ENCODE data around the gene PWWP2B.

PWWP2B gene

GRCh38 chr10:132465193-132465888, 68.3 kb downstream of the PWWP2B start:
- no peak overlapping the region for H3K4me2 ChIP-seq
- peaks cover 0 to 48% (median 0%) of the 10 kb centered on the region in 11 experiments; a peak in 8 of 22 replicates for H4K20me1 ChIP-seq
- H3K36me3 ChIP-seq: no peaks in the 10 kb centered on the region
- no peak for TF ChIP-seq Cebpa-rat (IDR thresholded peaks at IDR 0.05)
- H3K27ac ChIP-seq: no peak overlapping the region
- no peak overlapping the region for H3K9ac ChIP-seq
- H3K27me3 ChIP-seq: peaks cover 0 to 42% (median 0%) of the 10 kb centered on the region in 11 experiments; a peak in 6 of 22 replicates
- H3K9me3 ChIP-seq (replicated peaks in 1 of 11): no peaks in the 10 kb centered on the region
- no peak overlapping the region for H3K4me3 ChIP-seq
- H3K4me1 ChIP-seq: peaks cover 15 to 78% (median 58%) of the 10 kb centered on the region in 10 experiments

GRCh38 chr10:132465889-132466519, 69.0 kb downstream of the PWWP2B start:
- Histone ChIP-seq H3K4me2 (no peak overlapping the region), H4K20me1 (peaks cover 0 to 42% (median 0%) of the 10 kb centered on the region in 11 experiments; a peak in 8 of 22 replicates), H3K9me3 (replicated peaks in 1 of 11) (peaks cover 0 to 2% (median 0%) of the 10 kb centered on the region in 11 experiments; a peak in 4 of 22 replicates), H3K4me3 (no peak overlapping the region), H3K27me3 (peaks cover 0 to 44% (median 1%) of the 10 kb centered on the region in 11 experiments; a peak in 6 of 22 replicates), H3K4me1 (peaks cover 10 to 78% (median 58%) of the 10 kb centered on the region in 10 experiments), H3K9ac (no peak overlapping the region), H3K27ac (no peak overlapping the region), H3K36me3 (no peaks in the 10 kb centered on the region)
- TF ChIP-seq Cebpa-rat (IDR thresholded peaks at IDR 0.05): no peak

- Histone ChIP-seq H3K9ac (peak overlapping the region in 1 of 11 experiments; percentile 13; a peak in 1 of 22 replicates), H3K4me3 (no peak overlapping the region), H3K36me3 (no peaks in the 10 kb centered on the region), H3K4me1 (peaks cover 2 to 75% (median 53%) of the 10 kb centered on the region in 10 experiments), H4K20me1 (peaks cover 0 to 42% (median 0%) of the 10 kb centered on the region in 11 experiments; a peak in 7 of 22 replicates), H3K4me2 (peak overlapping the region in 8 of 11 experiments; percentile 19 to 61 (median 50); a peak in 9 of 22 replicates), H3K9me3 (replicated peaks in 1 of 11) (peaks cover 2 to 10% (median 6%) of the 10 kb centered on the region in 11 experiments; a peak in 20 of 22 replicates), H3K27ac (no peak overlapping the region), H3K27me3 (peaks cover 0 to 43% (median 4%) of the 10 kb centered on the region in 11 experiments; a peak in 7 of 22 replicates)
- no peak for TF ChIP-seq Cebpa-rat (IDR thresholded peaks at IDR 0.05)
Measured at GRCh38 chr10:132466520-132467463, 69.8 kb downstream of the PWWP2B start.
